HepG2 (cell line): ENCODE data around the gene FAM24B.

Source experiments
- ATAD3A ChIP-seq: sonication (generic); formaldehyde crosslinking; IDR thresholded peaks from 2 replicates; pipeline ENCODE4 v1.4.0; 2020; ENCODE audit warnings: missing genetic modification reagents
- CCDC6 ChIP-seq: sonication (generic); formaldehyde crosslinking; IDR thresholded peaks from 2 replicates; pipeline ENCODE4 v1.8.1; 2022; ENCODE audit warnings: mild to moderate bottlenecking, missing genetic modification reagents, moderate library complexity
- EP300 ChIP-seq, 3 experiments: sonication (generic) in 1 of 3; formaldehyde crosslinking in 1 of 3; IDR thresholded peaks; 2 replicates each; pipeline versions ENCODE4 v1.5.1 to v1.6.1; 2011 to 2020; ENCODE audit warnings: low read depth in 2 of 3, low read length in 2 of 3, borderline replicate concordance in 1 of 3, improper control_type of control experiment in 1 of 3, mild to moderate bottlenecking in 1 of 3, missing genetic modification reagents in 1 of 3, moderate library complexity in 1 of 3
- GABPA ChIP-seq, 2 experiments: IDR thresholded peaks; 2 replicates each; pipeline ENCODE4 v1.6.1; 2011 to 2016; ENCODE audit warnings: low read depth in 2 of 2, low read length in 1 of 2, missing biosample characterization in 1 of 2, missing genetic modification characterization in 1 of 2
- MAFF ChIP-seq: IDR thresholded peaks from 2 replicates; pipeline ENCODE4 v1.6.1; 2011; ENCODE audit warnings: low read depth, low read length, improper control_type of control experiment
- MATR3 ChIP-seq: sonication (generic); formaldehyde crosslinking; IDR thresholded peaks from 2 replicates; pipeline ENCODE4 v1.4.0; 2020; ENCODE audit warnings: missing genetic modification reagents
- PHF8 ChIP-seq: sonication (generic); formaldehyde crosslinking; IDR thresholded peaks from 2 replicates; pipeline ENCODE4 v1.5.0; 2020; ENCODE audit warnings: missing genetic modification reagents
- TF ChIP-seq, protein P1 (sequence below): sonication (generic); formaldehyde crosslinking; IDR thresholded peaks from 2 replicates; pipeline ENCODE4 v1.4.0; 2020; ENCODE audit warnings: missing genetic modification reagents
- TF ChIP-seq, protein P2 (sequence below): sonication (generic); formaldehyde crosslinking; IDR thresholded peaks from 2 replicates; pipeline ENCODE4 v1.4.0; 2020; ENCODE audit warnings: missing genetic modification reagents
- TF ChIP-seq, protein P3 (sequence below): sonication (generic); formaldehyde crosslinking; IDR thresholded peaks from 2 replicates; pipeline ENCODE4 v1.5.0; 2020; ENCODE audit warnings: mild to moderate bottlenecking, missing genetic modification reagents, moderate library complexity

DNA sequence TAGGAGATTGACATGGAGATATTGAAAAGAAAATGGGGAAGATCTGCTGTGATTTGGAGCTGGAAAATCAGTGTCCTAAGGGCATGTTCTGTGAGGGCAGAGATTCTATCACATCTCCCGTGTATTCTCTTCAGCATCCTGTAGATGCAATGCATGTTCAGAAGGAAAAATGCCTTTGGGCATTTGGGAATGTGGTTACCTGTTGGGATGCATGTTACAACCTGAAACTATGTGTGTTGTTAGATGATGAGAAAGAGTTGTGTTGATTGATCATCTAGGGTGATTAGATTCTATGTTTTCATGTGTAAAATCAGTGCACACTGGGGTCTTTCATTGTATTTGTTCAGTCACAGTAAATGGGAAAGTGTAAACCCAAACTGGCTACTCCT lies 48.4 kb downstream of the FAM24B start:
- no peak for TF ChIP-seq PHF8 (CRISPR knock-in tag)
- TF ChIP-seq, protein P1, sequence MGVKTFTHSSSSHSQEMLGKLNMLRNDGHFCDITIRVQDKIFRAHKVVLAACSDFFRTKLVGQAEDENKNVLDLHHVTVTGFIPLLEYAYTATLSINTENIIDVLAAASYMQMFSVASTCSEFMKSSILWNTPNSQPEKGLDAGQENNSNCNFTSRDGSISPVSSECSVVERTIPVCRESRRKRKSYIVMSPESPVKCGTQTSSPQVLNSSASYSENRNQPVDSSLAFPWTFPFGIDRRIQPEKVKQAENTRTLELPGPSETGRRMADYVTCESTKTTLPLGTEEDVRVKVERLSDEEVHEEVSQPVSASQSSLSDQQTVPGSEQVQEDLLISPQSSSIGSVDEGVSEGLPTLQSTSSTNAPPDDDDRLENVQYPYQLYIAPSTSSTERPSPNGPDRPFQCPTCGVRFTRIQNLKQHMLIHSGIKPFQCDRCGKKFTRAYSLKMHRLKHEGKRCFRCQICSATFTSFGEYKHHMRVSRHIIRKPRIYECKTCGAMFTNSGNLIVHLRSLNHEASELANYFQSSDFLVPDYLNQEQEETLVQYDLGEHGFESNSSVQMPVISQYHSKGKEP (CRISPR knock-in tag): no peak
- TF ChIP-seq, protein P2, sequence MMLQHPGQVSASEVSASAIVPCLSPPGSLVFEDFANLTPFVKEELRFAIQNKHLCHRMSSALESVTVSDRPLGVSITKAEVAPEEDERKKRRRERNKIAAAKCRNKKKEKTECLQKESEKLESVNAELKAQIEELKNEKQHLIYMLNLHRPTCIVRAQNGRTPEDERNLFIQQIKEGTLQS (CRISPR knock-in tag): no peak
- no peak for TF ChIP-seq MATR3
- TF ChIP-seq CCDC6 (CRISPR knock-in tag): no peak
- no peak for TF ChIP-seq ATAD3A
- no peak for TF ChIP-seq GABPA (IDR thresholded peaks at IDR 0.05; ENCODE audit: low read depth, low read length)
- TF ChIP-seq GABPA (CRISPR knock-in tag; IDR thresholded peaks at IDR 0.05; ENCODE audit: low read depth): no peak
- TF ChIP-seq MAFF: no peak
- TF ChIP-seq, protein P3, sequence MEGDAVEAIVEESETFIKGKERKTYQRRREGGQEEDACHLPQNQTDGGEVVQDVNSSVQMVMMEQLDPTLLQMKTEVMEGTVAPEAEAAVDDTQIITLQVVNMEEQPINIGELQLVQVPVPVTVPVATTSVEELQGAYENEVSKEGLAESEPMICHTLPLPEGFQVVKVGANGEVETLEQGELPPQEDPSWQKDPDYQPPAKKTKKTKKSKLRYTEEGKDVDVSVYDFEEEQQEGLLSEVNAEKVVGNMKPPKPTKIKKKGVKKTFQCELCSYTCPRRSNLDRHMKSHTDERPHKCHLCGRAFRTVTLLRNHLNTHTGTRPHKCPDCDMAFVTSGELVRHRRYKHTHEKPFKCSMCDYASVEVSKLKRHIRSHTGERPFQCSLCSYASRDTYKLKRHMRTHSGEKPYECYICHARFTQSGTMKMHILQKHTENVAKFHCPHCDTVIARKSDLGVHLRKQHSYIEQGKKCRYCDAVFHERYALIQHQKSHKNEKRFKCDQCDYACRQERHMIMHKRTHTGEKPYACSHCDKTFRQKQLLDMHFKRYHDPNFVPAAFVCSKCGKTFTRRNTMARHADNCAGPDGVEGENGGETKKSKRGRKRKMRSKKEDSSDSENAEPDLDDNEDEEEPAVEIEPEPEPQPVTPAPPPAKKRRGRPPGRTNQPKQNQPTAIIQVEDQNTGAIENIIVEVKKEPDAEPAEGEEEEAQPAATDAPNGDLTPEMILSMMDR (CRISPR knock-in tag): no peak
- TF ChIP-seq EP300 (IDR thresholded peaks at IDR 0.05; ENCODE audit: low read depth in 2 of 2, low read length in 2 of 2): no peak
- no peak for TF ChIP-seq EP300 (CRISPR knock-in tag; IDR thresholded peaks at IDR 0.05; ENCODE audit: borderline replicate concordance)
